Suppressor macrophage (primary cell): ENCODE data around the gene CDH4.

Source experiments
- DNase-seq, 4 experiments: peaks; one replicate each; pipeline ENCODE4 v3.0.0-alpha.2; 2020 to 2022

CDH4 gene

DNA sequence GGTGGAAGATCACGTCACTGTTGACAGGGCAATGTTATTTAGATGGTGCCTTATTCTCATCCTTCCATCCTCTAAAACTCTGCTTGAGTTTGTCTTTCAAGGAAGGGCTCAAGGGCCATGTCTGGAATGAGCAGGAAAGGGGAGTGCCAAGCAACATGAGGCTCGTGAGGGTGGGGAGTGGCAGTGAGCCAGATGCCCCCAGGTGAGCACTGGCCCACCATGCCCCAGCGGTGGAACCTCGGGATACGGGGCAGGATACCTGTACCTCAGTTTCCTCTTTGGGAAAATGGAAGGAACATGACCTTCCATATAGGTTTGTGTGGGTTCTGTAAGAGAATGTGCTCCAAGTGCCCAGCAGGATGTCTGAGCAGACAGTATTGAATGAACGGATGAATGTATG is 476.3 kb downstream of the CDH4 start:
- DNase-seq: no peak

DNA sequence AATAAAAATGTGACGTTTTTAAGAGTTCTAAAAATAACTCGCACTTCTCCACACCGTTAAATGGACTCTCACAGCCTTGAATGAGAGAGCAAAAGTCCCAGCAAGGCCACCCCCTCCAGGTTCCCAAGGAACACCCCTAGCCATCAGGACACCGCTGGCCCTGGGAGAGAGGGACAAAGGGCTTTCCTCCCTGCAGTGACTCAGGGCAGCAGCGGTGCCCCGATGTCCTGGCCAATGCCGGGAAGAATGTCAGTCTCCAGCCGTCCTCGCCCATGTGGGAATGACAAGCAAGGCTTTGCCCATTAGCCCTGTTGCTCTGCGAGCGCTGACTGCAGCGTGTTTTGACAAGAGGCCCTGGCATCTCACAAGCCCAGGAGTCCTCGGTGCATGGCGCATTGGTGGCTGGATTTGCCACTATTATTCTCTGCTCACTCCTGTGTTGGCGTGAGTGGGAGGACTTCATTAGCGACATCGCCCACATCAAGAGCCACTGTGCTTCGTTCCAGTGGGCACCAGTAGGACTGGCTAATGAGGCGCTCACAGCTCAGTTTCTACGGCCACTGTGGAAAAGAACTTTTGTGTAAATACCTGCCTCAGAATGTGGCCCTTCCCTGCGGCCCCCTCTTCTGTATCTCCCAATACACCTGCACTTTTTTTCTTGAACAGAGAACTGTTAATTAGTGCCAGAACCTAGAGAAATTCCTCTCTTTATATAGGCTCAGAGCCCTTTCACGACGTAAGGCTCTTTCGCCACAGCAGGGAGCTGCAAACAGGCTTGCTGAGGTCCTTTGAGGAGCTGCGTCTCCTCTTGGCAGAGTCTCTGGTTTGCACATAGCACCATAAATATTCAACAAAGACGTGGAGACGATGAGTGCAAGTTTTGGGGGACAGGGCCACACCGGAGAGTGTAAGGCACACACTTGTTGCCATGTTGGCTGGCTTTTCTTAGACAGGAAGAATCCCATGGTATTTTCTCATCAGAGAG is 477.0 kb downstream of the CDH4 start:
- DNase-seq: no peak

DNA sequence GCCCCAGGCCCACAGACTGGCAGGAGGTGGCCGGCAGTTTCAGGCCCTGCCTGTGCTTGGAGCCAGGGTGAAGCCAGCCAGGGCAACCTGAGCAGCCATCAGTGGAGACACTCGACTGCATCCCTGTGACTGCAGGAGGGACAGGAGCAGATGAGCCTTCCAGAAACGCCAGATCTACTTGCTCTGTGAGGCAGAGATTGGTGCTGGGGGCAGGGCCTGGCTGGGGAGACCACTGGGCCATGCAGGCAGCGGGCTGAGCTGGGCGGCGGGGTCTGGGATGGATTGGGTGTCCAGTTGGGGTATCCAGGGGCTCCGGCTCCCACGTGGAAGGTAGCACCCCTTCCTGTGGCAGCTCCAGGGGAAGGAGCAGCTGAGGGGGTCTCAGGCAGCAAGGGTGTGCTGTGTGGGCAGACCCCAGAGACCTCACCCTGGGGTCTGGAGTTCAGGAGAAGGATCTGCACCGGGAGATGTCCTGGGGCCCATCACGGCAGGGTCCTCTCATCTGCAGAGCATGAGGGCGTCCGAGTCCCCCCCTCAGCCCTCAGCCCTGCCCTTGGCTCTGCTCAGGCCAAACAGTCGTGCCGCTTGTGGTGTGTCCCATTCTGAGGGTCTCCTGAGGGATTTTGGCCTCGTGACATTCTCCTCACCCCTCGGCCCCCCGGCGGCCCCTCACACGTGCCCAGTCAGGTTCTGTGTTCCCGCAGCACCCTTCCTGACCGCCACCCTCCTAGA is 478.7 kb downstream of the CDH4 start:
- no peak for DNase-seq

DNA sequence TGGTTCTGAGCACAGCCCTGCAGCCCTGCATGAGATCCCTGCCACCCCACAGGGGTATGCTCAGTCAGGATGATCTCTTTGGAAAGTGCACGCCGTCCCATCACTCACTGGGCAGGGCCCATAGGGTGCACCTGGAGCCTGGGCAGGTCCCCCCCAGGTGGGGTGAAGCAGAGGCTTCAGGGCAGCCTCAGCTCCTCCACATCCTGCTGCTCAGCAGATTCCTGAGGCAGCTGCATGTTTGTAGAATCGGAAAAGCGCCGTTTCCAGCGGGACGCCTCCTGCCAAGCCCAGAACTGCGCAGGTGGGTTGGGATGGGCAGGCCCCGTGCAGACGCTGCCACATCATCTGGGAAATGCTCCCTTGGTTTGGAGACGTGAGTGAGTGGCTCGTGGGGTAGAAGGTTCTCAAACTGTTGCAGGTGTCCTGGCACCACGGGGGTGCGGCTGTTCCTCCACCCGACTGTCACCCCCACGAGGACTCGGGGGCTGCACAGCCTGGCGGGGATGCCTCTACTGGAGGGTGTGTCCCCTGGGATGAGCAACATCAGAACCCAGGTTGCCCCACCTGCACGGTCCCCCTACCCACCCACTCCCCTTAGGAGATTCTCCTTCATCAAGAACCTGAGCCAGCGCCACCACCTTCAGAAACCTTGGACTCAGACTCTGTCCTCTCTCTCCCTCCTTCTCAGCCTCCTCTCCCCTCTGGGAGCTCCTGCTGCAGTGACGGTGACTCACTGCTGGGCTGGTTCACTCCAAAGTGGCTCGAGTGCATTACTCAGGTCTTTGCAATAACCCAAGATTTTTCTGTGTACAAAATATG is 479.5 kb downstream of the CDH4 start:
- no peak for DNase-seq

DNA sequence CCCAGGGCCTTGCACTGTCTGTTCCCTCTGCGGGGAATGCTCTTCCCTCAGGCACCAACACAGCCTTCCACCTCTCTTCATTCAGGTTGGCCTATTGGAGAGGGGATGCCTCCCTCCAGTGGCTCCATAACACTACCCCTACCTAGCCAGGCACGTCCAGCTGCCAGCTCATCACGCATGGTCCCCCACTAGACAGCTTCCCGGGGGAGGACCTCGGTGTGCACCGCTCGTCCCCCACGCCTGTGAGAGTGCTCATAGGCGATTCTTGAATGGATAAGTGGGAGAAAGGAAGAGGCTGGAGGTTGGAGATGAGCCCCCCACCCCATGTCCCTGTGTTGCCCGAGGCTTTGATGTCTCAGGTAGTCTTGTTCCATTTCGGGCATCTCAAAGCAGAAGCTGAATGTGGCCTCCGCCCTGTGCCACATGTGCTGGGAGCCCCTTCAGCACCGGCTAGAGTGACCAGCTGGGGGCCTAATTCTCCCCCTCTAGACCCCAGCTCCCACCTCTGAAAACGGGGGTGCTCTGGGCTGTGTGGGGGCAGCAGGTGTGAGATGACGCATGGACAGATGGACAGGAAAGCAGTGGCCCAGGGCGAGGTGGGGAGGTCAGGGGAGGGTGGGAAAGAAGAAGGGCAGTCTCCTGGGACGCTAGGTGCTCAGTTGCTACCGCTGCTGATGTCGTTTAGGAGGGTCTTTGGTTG is 480.6 kb downstream of the CDH4 start:
- no peak for DNase-seq

DNA sequence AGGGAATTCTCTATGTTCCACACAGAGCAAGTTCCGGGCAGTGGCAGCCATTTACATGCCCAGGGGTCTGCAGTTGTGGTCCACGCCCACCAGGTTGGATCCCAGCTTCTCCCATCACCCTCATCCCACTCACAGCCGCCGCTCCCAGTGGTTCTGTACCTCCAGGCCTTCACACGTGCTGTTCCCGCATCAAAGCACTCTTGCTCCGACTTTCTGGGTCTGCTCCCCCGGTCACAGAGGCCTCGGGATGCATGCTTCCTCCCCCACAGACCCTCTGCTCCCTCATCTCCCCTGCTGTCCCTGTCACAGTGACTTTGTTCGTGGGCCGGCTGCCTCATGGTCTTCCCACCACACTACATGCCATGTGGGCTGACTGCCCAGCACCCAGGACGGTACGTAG is 481.2 kb downstream of the CDH4 start:
- DNase-seq: no peak

DNA sequence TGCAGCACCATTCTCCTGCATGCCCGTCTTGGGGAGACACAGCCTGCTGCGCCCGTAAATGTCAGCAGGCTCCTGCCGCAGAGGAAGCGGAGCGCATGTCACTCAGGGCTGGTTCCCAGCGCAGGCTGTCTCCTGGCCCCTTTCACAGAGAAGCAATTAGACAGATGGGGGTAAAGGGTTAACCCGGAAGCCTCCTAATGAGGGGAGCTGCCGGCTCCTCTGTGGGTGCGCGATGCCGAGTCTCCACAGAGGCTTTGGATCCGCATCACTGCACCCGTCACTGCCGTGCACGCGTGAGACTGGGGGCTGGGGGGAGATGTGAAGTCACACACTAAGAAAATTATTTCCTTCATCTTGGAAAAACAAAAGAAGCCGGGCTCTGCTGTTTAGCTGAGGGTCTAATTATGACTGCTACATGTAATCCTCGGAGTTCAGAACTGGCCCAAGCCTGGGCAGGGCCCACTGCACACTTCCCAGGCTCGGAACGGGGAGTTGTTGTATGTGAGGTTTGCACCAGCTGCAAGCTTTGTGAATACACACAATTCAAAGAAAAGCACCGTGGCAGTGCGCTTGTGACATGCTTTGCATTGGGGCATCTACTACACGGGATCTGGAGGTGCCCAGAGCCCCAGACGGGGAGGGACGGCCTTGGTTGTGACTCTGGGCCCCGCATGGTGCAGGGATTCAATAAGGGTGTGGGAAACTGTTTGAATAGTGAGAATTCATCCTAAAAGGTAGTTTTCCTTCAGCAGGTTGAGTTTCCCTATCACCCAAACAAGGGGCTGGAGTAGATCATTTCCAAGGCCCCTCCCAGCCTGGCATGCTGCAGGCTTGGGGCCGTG is 482.1 kb downstream of the CDH4 start:
- DNase-seq: no peak

DNA sequence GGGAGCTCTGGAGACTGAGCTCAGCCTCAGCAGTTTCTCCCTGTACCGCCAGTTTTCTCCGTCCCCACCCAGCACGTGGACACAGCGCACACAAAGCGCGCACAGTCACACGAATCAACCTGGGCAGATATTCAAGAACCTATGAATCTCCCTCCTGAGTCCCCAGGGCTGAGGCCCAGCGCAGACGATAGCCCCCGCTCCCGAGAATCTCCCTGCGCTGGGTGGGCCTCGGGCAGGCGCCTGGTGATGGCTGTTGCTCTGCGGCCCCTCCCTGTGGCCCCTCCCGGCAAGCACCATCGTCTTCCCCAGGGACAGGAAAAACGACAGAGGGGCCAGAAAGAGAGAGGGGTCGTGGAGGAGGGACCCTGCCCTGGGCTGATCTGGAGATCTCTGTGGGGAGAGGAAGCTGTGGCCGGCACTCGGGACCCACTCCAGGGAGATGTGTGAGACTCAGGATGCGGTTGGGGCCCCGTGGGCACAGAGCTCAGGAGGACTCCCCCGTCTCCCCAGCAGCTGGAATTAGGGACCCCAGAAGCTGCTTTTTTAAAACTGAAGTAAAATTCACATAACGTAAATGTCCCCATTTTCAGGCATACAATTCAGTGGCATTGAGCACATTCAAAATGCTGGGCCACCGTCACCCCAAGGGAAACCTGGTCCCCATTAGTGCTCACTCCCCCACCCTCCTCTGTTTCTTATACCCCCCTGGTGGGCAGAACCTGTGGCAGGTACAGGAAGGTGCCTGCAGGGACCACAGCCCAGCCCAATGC is 482.9 kb downstream of the CDH4 start:
- DNase-seq: no peak

DNA sequence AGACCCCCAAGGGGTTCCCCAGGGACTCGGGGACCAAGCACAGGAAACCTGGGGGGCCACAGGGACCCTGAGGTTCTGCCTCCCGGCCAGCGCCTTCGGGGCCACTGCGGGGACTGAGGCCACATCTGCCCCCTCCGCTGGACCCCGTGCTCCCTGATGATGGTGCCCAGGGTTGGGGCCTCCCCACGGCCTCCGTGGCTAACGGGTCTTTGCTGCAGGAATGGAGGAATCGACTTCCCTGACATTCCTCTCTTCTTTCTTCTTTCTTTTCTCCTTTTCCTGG is 483.4 kb downstream of the CDH4 start:
- DNase-seq: no peak

DNA sequence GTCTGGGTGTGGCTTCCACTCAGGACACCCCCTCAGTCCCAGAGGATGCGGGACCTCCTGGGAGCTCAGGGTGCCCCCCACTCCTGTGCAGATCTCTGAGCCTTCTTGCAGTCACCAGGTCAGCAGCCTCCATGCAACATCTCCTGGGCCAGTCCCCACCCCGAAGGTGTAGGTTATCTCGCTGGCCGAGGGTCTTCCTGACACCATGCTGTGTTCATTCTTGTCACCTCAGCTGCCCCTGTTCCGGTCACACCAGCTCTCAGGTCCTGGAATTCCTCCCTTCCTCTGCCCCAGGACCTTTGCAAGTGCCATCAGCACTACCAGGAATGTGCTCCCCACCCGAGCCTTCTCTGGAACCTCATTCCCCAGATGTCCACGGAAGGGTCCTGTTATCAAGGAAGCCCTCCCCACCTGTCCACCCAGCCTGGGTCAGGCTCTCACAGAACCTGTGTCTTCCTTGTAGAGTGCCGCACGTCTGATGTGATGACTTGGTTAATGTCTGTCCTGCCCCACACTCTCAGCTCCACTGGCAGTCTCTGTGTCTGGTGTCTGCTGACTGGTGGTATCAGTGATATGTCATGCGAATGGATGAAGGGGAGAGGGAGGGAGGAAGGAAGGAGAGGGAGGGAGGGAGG is 484.1 kb downstream of the CDH4 start:
- no peak for DNase-seq

DNA sequence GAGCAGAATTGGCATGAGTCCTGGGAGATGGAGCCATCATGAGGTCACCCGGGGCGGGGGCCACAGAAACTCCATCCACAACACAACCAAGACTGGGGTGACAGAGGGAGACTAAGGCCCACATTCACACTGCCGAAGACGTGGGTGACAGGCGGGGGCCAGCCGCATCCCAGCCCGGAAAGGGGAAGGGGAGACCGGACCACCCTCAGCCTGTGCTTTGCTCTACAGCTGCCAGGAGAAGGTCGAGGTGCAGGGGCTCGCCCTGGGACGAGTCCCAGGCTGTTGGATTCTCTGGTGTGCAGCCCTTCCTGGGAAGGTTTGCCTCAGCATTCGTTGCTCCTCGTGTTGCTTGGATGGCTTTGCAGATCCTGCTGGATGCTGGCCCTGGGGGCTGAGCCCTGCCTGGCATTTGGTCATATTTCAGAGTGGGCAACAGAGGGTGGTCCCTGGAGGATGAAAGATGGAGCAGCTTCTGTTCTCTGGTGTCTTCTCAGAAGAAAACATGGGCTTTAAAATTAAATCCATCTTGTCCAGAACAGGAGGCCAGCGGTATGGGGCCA is 484.8 kb downstream of the CDH4 start:
- no peak for DNase-seq

DNA sequence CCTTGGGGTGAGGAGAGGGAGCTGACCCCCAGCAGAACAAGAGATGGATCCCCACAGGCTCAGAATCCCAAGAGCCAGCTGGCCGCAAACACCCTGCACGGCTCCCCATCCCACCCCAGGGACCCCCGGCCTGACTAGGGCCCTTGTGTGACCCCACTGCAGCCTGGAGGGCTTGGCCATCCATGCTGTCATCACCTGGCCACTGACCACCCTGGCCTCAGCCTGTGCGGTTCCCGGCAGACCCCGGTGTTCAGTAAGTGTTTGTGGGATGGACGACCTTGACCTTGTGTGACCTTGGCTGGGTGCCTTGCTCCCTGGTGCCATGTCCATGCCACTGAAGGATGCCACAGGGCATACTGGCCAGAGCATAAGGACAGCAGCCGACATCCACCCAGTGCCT is 485.3 kb downstream of the CDH4 start:
- DNase-seq: no peak

DNA sequence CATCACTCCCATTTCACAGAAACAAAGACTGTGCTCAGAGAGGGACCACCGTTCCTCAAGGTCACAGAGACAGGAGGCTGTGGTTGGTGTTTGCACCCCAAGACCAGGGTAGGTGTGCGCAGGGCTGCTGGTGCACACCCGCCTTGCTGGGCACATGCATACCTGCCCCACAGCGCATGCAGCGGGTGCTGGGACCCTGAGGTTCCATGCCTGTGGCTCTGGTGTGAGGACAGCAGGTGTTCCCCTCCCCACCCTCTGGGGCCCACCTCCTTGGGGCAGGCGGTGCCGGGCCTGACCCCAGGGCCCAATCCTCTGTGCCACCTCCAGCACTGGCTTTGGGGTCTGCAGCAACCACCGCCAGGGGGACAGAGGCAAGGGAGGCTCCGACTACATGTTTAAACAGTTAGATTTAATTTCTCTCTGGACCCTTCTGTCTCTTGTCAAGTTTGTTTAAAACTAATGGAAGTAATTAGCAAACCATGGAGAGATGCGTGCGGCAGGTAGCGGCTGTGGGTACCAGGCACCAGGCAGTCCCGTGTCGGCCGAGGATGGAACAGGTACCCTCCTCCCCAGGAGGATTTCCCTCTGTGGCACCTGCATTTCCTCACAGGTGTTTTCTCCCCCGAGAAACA is 485.9 kb downstream of the CDH4 start:
- no peak for DNase-seq

DNA sequence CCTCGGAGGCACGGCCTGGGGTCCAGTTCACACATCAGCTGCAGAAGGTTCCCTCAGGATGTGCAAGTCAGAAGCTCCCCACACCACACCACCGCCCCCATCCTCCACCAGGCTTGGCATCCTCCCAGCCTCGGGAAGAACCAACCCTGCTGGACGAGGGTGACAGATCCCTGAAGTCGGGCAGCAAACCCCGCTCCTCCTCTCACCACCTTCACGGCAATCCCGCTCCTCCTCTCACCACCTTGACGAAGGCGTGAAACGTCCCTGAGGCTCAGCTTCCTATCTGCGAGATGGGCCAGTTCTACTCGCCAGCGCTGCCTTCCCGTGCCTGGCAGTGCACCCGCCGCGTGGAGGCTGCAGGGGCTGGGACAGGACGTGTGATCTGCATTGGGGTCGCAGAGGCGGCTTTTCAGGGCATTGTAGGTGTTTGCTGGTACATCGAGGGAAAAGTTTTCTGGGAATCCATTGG is 486.6 kb downstream of the CDH4 start:
- no peak for DNase-seq

DNA sequence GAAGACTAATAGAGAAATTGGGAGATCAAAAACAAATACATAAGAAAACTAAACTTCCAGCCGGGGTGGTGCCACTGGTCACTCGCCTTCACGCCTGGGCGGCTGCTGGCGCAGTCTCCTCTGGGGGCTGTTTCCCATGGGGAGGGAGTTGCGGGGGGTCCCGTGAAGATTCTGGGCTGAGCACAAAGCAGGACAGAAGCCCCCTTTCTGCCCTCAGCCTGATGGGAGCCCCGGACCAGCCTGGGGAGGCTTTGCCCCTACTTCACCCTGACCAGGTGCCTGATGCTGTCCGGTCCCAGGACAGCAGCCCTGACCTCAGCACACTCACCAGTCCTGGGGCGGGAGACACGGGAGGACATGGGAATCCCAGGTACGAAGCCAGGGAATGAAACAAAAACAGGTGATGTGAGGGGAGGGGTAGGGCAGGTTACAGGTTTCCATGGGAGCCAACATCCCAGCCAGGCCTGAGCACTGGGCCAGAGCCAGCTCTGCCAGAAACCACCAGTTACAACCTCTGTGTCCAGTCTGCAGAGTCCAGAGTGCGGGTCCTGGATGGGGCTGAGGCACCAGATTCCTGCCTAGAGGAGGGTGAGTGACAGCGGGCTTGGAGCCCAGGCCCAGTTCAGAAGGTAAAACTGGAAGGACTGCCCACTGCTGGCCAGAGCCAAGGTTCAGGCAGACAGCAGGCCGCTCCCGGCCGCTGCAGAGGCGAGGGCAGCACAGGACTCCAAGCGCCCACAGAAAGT is 487.2 kb downstream of the CDH4 start:
- no peak for DNase-seq

DNA sequence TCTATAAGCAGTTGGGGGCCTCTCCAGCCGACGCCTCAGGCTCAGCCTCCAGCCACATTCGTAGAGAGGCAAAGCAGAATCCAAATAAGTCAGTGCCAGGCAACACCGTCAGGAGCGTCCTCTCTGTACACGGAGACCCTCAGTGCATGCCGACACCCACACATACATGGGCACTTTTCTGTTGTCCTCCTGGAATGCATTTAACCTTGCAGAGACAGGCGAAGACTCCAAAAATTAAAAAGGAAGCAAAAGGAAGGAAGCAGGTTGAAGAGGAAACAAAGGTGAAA is 487.7 kb downstream of the CDH4 start:
- DNase-seq: no peak

DNA sequence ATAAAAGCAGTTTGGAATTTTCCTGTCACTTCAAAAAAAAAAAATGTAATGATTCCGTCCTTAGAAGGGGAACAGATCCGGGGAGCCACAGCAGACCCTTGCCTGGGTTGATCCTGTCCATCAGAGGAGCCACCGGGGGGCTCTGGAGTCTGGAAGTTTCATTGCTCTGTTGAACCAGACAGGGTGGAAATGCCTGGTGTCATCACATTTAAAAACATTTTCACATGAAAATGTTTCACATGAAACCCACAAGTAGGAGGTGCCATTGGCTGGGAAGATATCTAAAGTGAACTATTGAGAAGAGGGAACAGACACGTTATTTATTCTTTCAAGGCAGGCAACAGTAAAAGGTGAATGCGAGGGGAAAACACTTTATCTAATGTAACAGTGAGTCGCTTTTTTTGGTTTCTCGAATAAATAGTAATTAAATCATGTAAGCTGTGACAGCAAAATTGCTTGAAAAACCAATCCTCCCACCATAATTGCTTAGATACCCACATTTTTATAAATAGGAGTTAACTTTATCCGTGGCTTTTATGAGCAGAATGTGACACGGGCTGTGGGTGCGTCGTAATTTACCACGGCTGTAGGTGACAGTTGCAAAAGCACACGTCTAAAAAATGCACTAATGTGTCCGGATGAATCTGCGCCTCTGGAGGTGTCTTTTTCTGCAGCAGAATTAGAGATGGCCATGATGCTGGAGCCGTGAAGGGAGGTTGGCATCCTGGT is 490.2 kb downstream of the CDH4 start:
- no peak for DNase-seq

DNA sequence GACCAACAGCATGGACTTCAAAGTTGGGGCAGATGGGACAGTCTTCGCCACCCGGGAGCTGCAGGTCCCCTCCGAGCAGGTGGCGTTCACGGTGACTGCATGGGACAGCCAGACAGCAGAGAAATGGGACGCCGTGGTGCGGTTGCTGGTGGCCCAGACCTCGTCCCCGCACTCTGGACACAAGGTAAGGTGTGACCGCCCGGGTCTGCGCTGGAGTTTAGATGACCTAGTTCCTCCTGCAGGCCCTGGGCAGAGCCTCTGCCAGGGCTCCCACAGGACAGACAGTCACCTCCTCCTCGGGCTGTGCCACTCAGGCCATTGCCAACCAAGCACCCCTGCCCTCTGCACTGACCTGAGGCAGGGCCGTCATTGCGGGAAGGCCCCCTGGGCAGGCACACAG is 491.5 kb downstream of the CDH4 start:
- no peak for DNase-seq
